HepG2 (cell line): ENCODE measurements around the gene MYO18B. TPM values are rescaled to one million over a fixed set of nuclear protein-coding genes. Genes with fewer than 3 reads are reported as not detected.

ENCODE experiments used
- ATAC-seq: fragments of 200-7000 bp; cut with Tn5 transposase; 3 replicates; pipeline ENCODE4 v1.9.1; 2020; ENCODE audit warnings: mild to moderate bottlenecking, moderate library complexity
- BruUV-seq: library from RNA; stranded (reverse); fragments of 400-500 nt; replicated peaks from 2 replicates; lab custom pipeline; 2021; lab: Mats Ljungman, UMichigan
- CTCF ChIA-PET: fragments of 300-600 bp; formaldehyde crosslinking; extraction: SDS; loops from one replicate; lab custom pipeline; 2021; ENCODE audit warnings: low total read pairs, inconsistent platforms, low intra/inter-chr PET ratio; lab: Yijun Ruan, JAX
- POLR2A ChIA-PET: fragments of 350-600 bp; sonication (Branson Sonifier 250); formaldehyde crosslinking; loops from one replicate; lab custom pipeline; 2020; ENCODE audit warnings: antibody characterized with exemption, inconsistent platforms; lab: Yijun Ruan, JAX
- DNase-seq: peaks from one replicate; pipeline ENCODE4 v3.0.0-alpha.2; 2015; ENCODE audit warnings: low spot score
- FAIRE-seq: peaks from 3 replicates; lab custom pipeline; 2011; peaks lifted over from hg19 to GRCh38; lab: Jason Lieb, UNC
- H2AFZ ChIP-seq: one replicate; pipeline ENCODE4 v1.6.1; 2011; ENCODE audit warnings: low read length, inconsistent platforms
- H3K27ac ChIP-seq: fragments of 300-600 bp; 3 replicates; pipeline ENCODE4 v1.8.0; 2011; ENCODE audit warnings: mixed run types, mild to moderate bottlenecking, mixed read lengths, low read length, inconsistent platforms; ENCODE audit not compliant: insufficient read depth; ENCODE audit errors: extremely low read length
- H3K27me3 ChIP-seq, 2 experiments: fragments of 200-600 bp in 1 of 2; 2 replicates in 1 of 2; 3 replicates in 1 of 2; pipeline versions ENCODE4 v1.6.0 to v1.8.0; 2011; ENCODE audit warnings: low read length in 2 of 2, mild to moderate bottlenecking in 2 of 2, moderate library complexity in 2 of 2, inconsistent platforms in 1 of 2; ENCODE audit not compliant: insufficient read depth in 2 of 2, control insufficient read depth in 1 of 2
- H3K36me3 ChIP-seq, 2 experiments: fragments of 200-600 bp in 1 of 2; replicated peaks in 1 of 2; 2 replicates in 1 of 2; 3 replicates in 1 of 2; pipeline versions ENCODE4 v1.5.1 to v1.8.0; 2011; ENCODE audit warnings: low read length in 2 of 2, inconsistent platforms in 1 of 2; ENCODE audit not compliant: insufficient read depth in 2 of 2, control insufficient read depth in 1 of 2
- H3K4me1 ChIP-seq: 2 replicates; pipeline ENCODE4 v1.5.1; 2012; ENCODE audit warnings: low read length, inconsistent platforms; ENCODE audit not compliant: insufficient read depth
- H3K4me2 ChIP-seq: 2 replicates; pipeline ENCODE4 v1.6.0; 2011; ENCODE audit warnings: low read depth, low read length, inconsistent platforms
- H3K4me3 ChIP-seq, 3 experiments: fragments of 200-600 bp in 1 of 3; sonication (generic), shearing (Covaris generic) in 1 of 3; replicated peaks in 1 of 3; 2 replicates each; pipeline ENCODE4 v1.5.1; 2011 to 2016; ENCODE audit warnings: low read length in 3 of 3, inconsistent platforms in 2 of 3, low read depth in 2 of 3, mild to moderate bottlenecking in 2 of 3, control low read depth in 1 of 3, mixed read lengths in 1 of 3; ENCODE audit not compliant: insufficient read depth in 1 of 3
- H3K79me2 ChIP-seq: one replicate; pipeline ENCODE4 v1.6.1; 2011; ENCODE audit warnings: low read length, inconsistent platforms; ENCODE audit not compliant: insufficient read depth
- H3K9ac ChIP-seq: 2 replicates; pipeline ENCODE4 v1.6.0; 2011; ENCODE audit warnings: mild to moderate bottlenecking, low read depth, low read length, inconsistent platforms; ENCODE audit not compliant: insufficient read depth
- H3K9me3 ChIP-seq: 2 replicates; pipeline ENCODE4 v1.5.1; 2012; ENCODE audit warnings: mild to moderate bottlenecking, low read length
- H4K20me1 ChIP-seq: 2 replicates; pipeline ENCODE4 v1.6.0; 2011; ENCODE audit warnings: inconsistent platforms, mild to moderate bottlenecking, low read length, moderate library complexity; ENCODE audit not compliant: insufficient read depth
- ELK4 ChIP-seq: sonication (generic); formaldehyde crosslinking; IDR thresholded peaks from 2 replicates; pipeline ENCODE4 v1.9.0; 2021; ENCODE audit warnings: missing genetic modification reagents, borderline replicate concordance
- KDM1A ChIP-seq: IDR thresholded peaks from 2 replicates; pipeline ENCODE4 v1.6.1; 2016; ENCODE audit warnings: missing compliant biosample characterization
- NFE2 ChIP-seq: sonication (generic); formaldehyde crosslinking; IDR thresholded peaks from 2 replicates; pipeline ENCODE4 v1.4.0; 2020; ENCODE audit warnings: missing genetic modification reagents
- PAWR ChIP-seq: sonication (generic); formaldehyde crosslinking; IDR thresholded peaks from 2 replicates; pipeline ENCODE4 v1.4.0; 2020; ENCODE audit warnings: missing genetic modification reagents, mild to moderate bottlenecking, borderline replicate concordance
- ZFP36 ChIP-seq: fragments of 150-350 bp; IDR thresholded peaks from 2 replicates; pipeline ENCODE4 v1.6.1; 2018; ENCODE audit warnings: borderline replicate concordance, low read length, low read depth; ENCODE audit not compliant: partially characterized antibody
- ZHX1 ChIP-seq: sonication (generic); formaldehyde crosslinking; IDR thresholded peaks from 2 replicates; pipeline ENCODE4 v1.8.1; 2022; ENCODE audit warnings: low read depth, mild to moderate bottlenecking, missing genetic modification reagents
- ZNF546 ChIP-seq: sonication (generic); formaldehyde crosslinking; conservative IDR thresholded peaks from 2 replicates; pipeline ENCODE4 v1.8.1; 2023; ENCODE audit warnings: mild to moderate bottlenecking, missing genetic modification reagents
- ZNF598 ChIP-seq: sonication (generic); formaldehyde crosslinking; IDR thresholded peaks from 2 replicates; pipeline ENCODE4 v1.5.1; 2020; ENCODE audit warnings: mild to moderate bottlenecking, missing genetic modification reagents, borderline replicate concordance
- ZNF674 ChIP-seq: sonication (generic); formaldehyde crosslinking; IDR thresholded peaks from 2 replicates; pipeline ENCODE4 v1.5.0; 2020; ENCODE audit warnings: low read depth, mild to moderate bottlenecking, missing genetic modification reagents
- ZNF766 ChIP-seq: sonication (generic); formaldehyde crosslinking; IDR thresholded peaks from 2 replicates; pipeline ENCODE4 v1.5.0; 2020; ENCODE audit warnings: missing genetic modification reagents, borderline replicate concordance
- WGBS: methylation state at CpG from one replicate; pipeline ENCODE4 v1.1.6; 2017; ENCODE audit warnings: low lambda C conversion rate; 5-methylcytosine and 5-hydroxymethylcytosine counted together
- in situ Hi-C: cut with HindIII; loops from 2 replicates; pipeline ENCODE4 v1.10.0; 2017; ENCODE audit warnings: low pct_unique_long_range_greater_than_20kb; ENCODE audit not compliant: extremely low pct_ligation_motif_present
- intact Hi-C: fragments of 100-400 bp; cut with micrococcal nuclease; formaldehyde crosslinking; loops from one replicate; pipeline ENCODE4 v1.10.0; 2022; ENCODE audit not compliant: unreplicated experiment
- polyA plus RNA-seq, 8 experiments: library from polyadenylated mRNA; depleted of rRNA in 3 of 8; stranded (reverse) in 7 of 8; unstranded in 1 of 8; fragments of >200 nt; fragmentation: Illumina TruSeq in 4 of 8; extraction: Trizol in 4 of 8; gene quantifications; 2 replicates each; pipeline versions ENCODE4 v1.2.1 to v1.2.3, GENCODE V29; 2011 to 2016; ENCODE audit warnings: low read depth in 4 of 8, missing spikeins in 1 of 8, mixed read lengths in 1 of 8; ENCODE audit not compliant: insufficient read depth in 1 of 8
- total RNA-seq, 5 experiments: library from RNA; depleted of rRNA; stranded (reverse); fragments of >200 nt; fragmentation: Illumina TruSeq; extraction: Trizol; gene quantifications; 2 replicates each; pipeline ENCODE4 v1.2.3, GENCODE V29; 2016; ENCODE audit warnings: low read depth in 1 of 5
- TF ChIP-seq, protein P1 (sequence below): sonication (generic); formaldehyde crosslinking; IDR thresholded peaks from 2 replicates; pipeline ENCODE4 v1.8.1; 2023; ENCODE audit warnings: mild to moderate bottlenecking, missing genetic modification reagents
- TF ChIP-seq, protein P2 (sequence below): sonication (generic); formaldehyde crosslinking; IDR thresholded peaks from 2 replicates; pipeline ENCODE4 v1.5.1; 2020; ENCODE audit warnings: mild to moderate bottlenecking, missing genetic modification reagents, borderline replicate concordance

Gene MYO18B
- total and polyA plus RNA-seq, 2 of the 13 experiments (the other 11 are each of a cell fraction or from before 2014, with no cell fraction given) = 0.01 TPM; not detected in 1

- ChIA-PET POLR2A (no interaction called here), CTCF (no interaction called here)
- H3K27ac ChIP-seq = no peak overlapping the region
- H3K4me2 ChIP-seq = no peak overlapping the region
- H2AFZ ChIP-seq = no peak overlapping the region
- H3K9me3 ChIP-seq = no peaks in the 10 kb centered on the region
- in situ Hi-C loops (no loop called here), intact Hi-C loops (no loop called here)
- no peak overlapping the region for H3K9ac ChIP-seq
- TF ChIP-seq ZHX1 (CRISPR knock-in tag) (no peak), ZNF546 (CRISPR knock-in tag) (no peak), NFE2 (no peak), ELK4 (CRISPR knock-in tag) (no peak), ZNF598 (CRISPR knock-in tag) (no peak), KDM1A (CRISPR knock-in tag) (no peak), ZNF766 (CRISPR knock-in tag) (no peak), ZFP36 (no peak), ZNF674 (CRISPR knock-in tag) (no peak), PAWR (CRISPR knock-in tag) (no peak)
- TF ChIP-seq, protein P1, sequence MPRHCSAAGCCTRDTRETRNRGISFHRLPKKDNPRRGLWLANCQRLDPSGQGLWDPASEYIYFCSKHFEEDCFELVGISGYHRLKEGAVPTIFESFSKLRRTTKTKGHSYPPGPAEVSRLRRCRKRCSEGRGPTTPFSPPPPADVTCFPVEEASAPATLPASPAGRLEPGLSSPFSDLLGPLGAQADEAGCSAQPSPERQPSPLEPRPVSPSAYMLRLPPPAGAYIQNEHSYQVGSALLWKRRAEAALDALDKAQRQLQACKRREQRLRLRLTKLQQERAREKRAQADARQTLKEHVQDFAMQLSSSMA (CRISPR knock-in tag) = no peak
- TF ChIP-seq, protein P2, sequence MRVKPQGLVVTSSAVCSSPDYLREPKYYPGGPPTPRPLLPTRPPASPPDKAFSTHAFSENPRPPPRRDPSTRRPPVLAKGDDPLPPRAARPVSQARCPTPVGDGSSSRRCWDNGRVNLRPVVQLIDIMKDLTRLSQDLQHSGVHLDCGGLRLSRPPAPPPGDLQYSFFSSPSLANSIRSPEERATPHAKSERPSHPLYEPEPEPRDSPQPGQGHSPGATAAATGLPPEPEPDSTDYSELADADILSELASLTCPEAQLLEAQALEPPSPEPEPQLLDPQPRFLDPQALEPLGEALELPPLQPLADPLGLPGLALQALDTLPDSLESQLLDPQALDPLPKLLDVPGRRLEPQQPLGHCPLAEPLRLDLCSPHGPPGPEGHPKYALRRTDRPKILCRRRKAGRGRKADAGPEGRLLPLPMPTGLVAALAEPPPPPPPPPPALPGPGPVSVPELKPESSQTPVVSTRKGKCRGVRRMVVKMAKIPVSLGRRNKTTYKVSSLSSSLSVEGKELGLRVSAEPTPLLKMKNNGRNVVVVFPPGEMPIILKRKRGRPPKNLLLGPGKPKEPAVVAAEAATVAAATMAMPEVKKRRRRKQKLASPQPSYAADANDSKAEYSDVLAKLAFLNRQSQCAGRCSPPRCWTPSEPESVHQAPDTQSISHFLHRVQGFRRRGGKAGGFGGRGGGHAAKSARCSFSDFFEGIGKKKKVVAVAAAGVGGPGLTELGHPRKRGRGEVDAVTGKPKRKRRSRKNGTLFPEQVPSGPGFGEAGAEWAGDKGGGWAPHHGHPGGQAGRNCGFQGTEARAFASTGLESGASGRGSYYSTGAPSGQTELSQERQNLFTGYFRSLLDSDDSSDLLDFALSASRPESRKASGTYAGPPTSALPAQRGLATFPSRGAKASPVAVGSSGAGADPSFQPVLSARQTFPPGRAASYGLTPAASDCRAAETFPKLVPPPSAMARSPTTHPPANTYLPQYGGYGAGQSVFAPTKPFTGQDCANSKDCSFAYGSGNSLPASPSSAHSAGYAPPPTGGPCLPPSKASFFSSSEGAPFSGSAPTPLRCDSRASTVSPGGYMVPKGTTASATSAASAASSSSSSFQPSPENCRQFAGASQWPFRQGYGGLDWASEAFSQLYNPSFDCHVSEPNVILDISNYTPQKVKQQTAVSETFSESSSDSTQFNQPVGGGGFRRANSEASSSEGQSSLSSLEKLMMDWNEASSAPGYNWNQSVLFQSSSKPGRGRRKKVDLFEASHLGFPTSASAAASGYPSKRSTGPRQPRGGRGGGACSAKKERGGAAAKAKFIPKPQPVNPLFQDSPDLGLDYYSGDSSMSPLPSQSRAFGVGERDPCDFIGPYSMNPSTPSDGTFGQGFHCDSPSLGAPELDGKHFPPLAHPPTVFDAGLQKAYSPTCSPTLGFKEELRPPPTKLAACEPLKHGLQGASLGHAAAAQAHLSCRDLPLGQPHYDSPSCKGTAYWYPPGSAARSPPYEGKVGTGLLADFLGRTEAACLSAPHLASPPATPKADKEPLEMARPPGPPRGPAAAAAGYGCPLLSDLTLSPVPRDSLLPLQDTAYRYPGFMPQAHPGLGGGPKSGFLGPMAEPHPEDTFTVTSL (CRISPR knock-in tag) = no peak
- H3K4me1 ChIP-seq = peaks cover 11% of the 10 kb centered on the region
- BruUV-seq = no TSS peak
- no peaks in the 10 kb centered on the region for H4K20me1 ChIP-seq
- FAIRE-seq = no peak
- no peak for DNase-seq
- no peaks in the 10 kb centered on the region for H3K27me3 ChIP-seq
- 0% methylated on average over 4 of the region's 4 CpGs for WGBS
- no peaks in the 10 kb centered on the region for H3K36me3 ChIP-seq
- ATAC-seq = no peak
- H3K79me2 ChIP-seq = no peaks in the 10 kb centered on the region
- H3K4me3 ChIP-seq = no peak overlapping the region
These were observed 299.9 kb downstream of the MYO18B start for GRCh38 chr22:26041931-26042330.
